ENCODE data around the gene CDC42BPB. TPM values are rescaled to one million over a fixed set of nuclear protein-coding genes. Genes with fewer than 3 reads are reported as not detected.

The CDC42BPB gene
- total RNA-seq, 1 donor from 2014 or later = 83.1 TPM

DNA sequence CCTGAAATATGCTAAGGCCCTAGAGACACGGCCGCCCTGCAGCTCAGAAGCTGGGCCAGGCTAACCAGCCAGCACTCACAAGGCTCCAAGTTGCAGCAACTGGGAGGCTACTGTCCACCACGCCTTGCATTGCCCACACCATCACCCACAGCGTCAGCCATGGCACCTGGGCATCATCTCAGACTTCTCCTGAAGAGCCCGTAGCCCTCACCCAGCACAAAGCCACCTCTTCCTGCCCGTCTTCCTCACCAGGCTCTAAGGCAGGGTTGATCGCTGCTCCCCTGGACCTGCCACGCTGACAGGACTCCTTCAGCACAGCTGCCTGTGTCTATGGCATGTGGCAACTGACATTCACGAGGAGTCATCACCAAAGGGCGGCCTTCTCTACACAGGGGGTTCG, 38.1 kb downstream of the CDC42BPB start:
- no peak for DNase-seq

DNA sequence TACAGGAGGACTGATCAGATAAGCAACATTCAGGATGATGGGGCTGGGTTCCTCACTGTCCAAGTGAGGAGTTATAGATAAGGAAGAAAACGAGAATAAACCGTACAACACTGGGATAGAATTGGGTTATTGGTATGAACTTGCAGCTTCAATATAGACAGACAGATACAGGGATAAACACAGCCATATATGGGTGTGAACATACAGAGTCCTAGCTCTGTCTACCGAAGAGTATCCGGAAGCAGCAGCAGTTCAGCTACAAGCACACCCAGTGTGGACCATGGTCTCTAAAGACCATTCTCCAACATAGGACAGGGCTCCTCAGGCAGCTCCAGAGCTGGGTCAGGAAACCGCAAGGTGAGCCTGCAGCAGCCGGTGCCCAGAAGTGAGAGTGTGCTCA, 40.8 kb downstream of the CDC42BPB start:
- DNase-seq = no peak

DNA sequence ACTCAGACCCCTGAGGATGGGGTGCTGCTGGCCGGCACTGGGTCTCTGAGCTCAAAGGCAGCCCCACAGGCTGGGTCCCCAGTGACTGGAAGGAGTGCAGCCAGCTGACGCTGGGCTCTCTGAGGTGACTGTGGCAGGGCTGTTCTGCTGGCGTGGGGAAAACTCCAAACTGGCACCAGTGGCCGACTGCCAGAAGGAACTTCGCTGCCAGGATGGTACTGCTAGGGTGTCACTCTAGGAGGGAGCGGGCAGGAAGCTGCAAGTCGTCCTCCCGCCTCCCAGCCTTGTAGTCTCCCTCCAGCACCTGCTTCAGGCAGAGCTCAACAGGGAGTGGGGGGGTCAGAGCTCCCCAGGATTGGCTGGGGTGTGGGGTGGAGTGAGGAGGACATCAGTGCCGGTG, 41.3 kb downstream of the CDC42BPB start:
- no peak for DNase-seq

DNA sequence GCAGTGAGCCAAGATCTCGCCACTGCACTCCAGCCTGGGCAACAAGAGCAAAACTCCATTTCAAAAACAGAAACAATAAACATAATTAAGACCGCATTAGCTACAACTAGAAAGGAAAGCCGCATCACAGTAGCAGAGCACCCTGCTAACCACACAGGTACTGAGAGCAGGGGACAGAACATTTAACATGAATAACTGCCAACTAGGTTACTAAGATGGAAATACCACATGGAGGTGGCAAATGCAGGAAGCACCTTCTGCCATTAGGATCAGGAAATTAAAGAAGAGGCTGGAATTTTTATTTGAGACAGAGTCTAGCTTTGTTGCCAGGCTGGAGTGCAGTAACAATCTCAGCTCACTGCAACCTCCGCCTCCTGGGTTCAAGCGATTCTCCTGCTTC, 41.9 kb downstream of the CDC42BPB start:
- DNase-seq = no peak

DNA sequence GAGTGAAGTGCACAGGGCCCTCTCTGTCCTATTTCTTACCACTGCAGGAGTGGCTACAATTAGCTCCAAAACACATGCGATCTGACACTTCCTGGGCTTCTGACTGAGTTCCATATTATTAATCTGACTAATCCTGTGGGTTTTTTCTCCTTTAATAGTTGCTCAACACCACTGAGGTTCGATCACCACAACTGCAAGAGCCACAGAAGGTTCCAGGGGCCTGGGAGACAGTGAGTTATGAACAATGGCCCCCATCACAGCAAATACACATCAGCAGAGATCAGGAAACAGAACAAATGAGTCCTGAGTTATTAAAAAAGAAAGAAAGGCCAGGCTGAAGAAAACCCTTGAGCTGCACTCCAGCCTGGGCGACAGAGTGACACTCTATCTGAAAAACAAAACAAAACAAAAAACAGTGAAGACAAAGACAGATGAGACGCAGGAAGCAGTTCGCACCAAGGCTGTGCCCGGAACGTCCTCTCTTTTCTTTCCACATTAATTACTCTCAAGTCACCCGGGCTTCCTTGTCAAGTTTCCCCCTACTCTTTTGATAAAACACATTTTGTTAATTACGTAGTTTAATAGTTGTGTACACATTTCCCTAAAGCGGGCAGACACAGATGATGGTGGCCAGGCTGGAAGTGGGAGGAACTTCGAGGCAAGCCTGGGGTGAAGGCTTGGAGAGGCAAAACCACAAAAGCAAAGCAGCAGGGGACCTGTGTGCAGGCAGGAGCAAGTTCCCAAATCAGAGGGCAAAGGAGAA, 42.7 kb downstream of the CDC42BPB start:
- DNase-seq = no peak

DNA sequence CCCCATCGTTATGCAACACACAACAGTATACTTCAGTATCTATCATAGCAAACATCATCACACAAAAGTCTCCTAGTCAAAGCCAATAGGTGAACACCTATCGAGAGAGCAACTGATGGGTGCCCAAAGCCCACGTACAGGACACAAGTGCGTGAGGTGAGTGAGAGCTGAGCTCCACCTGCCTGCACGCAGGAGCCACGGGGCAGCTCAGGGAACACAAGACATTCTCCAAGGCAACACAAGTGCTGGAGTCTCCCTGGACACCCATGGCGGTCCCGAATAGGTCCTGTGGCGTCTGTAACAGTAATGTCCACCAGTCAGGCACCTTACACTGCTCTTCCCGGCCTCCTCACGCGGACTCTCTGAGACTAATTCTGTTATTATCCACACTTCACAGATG, 44.3 kb downstream of the CDC42BPB start:
- DNase-seq = no peak

DNA sequence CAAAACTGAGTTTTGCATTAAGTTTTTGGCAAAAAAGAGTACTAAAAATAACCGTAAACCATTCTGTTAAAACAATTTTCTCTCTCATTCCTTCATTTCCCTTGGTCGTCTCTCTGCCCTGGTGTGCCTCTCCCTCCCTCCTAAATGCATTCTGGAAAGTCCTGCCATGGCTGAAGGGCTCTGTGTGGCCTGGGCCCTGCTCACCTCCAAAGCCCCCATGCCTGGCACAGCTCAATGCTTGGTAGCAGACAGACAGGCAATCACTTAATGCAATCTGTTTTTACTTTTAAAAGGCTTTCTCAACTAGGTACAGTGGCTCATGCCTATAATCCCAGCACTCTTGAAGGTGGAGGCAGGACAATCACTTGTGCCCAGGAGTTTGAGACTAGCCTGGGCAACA, 47.8 kb downstream of the CDC42BPB start:
- no peak for DNase-seq

DNA sequence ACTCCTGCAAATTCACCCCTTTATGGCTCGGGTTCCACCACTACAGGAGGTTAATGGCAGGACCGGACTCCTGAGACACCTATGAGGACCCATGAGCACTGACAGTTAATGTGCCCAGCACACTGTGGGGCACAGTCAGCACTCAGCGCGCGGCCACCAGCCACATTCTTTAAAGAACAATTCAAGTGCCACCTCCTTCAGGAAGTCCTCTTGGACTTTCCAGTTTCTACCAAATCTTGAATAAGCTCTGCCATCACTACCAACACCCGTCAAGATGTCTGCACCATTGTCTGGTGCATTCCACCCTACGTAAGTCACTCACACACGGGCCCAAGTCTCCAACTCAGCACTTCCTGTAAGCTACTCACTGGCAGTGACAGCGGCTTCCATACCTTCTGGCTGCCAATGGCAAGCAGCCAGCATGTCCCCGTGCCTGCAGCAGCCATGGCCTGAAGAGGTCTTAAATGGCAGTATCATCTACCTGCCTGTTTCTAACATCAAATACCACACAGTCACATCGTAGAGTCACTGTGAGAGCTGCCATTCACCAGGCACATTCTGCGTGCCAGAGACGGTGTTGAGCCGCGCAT, 48.5 kb downstream of the CDC42BPB start:
- no peak for DNase-seq

DNA sequence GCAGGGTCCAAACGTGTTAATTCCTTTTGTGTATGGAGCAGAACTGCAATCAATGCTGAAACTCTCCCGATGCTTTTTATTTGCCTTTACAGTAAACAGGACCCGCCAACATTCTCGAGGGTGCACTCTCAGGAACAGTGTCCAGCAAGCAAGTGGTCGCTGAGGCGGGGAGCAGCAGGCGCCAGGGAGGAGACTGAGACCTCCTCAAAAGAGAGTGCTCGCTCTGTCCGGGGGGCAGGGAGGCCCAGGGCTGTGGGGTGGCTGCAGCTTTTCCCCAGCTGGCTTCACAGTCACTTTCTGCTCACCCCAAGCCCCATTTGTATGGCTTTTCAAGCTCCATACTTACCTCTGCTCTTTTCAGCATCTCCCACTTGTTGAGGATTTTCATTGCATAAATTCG, 49.2 kb downstream of the CDC42BPB start:
- DNase-seq = no peak

DNA sequence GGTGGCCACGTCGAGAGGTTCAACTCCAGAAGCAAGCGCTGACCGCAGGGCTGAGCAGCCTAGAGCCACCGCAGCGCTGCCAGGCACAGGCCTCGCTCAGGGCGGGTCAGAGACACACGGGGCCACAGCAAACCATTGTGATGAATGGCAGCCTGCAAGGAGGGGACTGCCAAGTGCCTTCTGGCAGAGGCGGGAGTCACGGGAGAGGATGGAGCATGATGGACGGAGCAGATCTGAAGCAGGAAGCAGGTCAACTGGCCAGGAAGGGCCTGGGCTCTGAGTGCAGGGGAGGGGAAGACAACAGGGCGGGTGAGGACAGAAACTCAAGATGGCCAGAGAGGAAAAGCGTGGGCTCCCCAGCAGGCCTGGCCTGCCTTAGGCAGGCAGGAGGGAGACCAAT, 49.8 kb downstream of the CDC42BPB start:
- DNase-seq = no peak

DNA sequence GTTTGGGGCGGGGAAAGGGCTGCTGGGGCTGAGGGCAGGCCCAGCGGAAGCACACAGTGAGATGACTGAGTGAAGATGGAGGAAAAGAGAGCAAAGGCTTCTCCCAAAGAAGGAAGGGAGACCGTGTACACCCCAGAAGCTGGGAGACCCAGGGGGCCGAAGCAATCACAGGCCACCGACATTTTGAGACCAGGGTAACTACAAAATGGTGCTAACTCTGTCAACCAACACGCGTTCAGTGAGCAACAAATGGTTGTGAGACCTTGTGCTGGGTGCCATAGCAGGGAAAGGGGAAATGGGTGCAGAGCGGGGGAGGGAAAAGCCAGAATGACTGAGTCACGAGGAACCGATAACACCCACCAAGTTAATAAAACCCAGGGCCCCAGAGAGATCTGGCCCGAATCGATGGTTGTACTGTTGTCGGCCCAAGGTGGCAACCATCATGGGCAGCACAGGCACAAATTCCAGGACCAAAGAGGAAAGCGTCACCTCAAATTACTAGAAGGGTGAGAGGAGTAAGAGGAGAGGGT, 50.3 kb downstream of the CDC42BPB start:
- DNase-seq = no peak

DNA sequence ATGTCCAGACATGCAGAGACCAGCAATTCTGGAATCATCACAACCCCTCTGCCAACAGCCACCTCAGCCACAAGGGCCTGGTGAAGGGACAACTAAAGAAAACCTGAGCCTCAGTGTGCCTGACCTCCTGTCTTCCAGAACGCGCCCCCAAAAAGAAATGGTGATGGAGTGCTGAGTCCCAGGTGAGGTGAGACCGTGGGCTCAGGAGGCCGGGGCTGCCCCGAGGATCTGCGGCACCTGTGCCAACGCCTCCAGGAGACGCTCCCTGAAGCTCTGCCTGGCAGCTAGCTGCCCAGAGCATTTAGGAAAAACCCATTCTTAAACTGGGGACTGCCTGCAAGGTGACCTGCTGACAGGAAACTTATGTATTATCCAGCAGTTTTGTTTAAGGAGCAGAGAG, 51.2 kb downstream of the CDC42BPB start:
- no peak for DNase-seq

DNA sequence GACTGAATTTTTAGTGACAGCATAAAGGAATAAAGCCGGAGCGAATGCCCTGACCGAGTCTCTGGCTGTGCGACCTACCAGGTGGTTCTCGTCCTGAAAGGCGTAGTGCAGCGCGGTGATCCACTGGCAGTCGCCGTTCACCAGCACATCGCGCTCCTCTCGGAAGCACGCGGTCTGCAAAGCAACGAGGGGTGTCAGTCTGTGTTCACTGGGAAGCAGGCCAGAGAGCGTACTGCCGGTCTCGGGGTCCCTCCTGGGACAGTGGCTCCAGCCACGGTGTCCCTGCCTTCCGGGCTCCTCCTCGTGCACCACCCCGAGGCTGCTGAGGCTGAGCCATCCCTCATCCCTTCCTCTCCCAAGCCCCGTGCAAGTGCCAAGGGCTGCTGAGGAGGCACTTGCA, 53.5 kb downstream of the CDC42BPB start:
- no peak for DNase-seq

DNA sequence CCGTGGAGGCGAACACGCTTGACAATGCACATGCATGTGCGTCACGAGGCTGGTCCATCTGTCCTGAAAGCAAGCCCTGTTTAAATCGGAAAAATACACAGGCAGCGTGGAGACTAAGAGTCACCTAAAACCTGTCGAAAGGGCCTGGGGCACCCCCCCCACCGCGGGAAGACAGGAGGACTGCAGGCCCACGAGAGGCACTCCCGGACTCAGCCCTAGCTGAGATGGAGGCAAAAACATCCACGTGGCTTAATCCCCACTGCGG, 54.1 kb downstream of the CDC42BPB start:
- DNase-seq = no peak

DNA sequence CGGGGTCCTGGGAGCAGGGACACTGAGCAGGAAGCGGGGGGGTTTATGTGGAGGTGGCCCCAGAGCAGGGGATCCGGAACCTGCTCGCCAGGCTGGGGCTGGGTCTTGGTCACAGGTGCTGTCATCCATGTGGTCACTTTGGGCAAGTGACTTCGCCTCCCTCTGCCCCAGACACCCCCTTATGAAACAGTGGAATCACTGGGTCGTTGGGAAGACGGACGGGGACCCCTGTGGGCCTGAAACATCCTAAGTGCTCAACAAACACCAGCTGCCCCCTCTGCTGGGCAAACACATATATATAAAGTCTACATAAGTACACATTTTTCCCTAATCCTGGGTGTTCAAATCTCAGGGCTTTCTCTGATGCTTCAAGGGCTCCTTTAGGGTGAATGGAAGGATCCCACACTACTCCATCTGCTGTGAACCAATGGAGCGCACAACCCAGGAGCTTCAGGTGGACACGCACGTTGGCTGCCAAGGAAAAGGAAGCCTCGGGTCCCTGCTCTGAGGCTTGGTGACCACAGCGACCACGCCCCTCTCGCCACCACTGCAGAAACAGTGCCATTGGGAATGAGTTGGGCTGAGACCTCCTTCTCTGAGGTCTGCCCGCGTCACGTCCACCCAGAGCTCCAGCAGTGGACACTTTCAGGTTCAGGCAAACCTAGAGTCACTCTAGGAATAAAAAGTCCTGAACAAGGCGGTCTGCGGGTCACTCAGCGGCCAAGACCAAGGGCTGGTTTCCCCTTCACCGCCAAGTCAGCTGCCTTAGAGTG, 54.6 kb downstream of the CDC42BPB start:
- no peak for DNase-seq

DNA sequence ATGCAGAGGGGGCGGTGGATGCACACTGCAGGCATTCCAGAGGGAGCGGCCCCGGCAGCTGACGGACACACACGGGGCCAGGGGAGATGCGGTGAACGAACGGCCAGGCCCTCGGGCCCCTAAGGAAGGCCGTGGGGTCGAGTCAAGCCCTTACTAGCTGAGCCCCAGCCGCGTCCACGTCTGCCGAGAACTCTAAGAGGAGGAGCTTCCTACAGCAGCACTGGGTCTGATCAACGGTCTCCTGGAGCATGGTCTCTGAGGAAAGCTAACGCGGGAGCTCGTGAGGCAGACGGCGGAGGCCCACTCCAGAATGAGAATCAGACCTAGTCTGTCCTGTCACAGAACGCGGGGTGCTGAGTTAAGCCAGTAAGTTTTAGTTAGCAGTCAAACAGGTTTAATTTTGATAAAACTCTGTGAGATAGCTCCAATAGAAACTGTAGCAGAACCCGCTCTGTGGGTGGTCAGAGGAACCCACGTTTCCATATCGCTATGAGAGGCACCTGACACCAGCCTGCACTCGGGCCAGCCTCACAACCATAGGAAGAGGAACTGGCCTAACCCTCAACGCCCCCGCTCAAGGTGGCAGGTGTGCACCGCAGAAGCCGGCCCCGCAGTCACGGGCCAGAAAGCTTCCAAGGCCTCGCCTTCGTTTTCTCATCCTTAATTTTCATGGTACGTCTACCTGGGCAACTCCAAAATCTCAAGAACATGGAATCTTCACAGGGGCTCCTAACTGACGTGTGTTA, 55.5 kb downstream of the CDC42BPB start:
- no peak for DNase-seq

DNA sequence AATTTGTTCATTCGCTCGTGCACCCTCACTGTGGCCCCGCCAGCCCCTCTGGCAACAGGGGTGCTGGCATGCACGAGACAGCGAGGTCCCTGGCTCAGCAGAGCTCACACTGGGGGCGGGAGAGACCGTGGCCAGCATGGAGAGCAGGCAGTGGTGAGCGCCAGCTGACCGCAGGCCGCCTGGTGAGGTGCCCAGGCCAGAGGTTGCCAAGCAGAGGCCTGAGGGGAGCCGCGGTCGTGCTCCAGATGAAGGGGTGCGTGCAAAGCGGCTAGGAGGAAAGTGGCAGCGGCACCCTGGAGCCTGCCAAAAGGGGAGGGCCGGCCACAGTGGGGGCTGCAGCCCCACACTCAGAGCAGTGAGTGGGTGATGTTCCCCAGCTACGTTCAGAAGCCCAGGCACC, 56.1 kb downstream of the CDC42BPB start:
- DNase-seq = no peak

DNA sequence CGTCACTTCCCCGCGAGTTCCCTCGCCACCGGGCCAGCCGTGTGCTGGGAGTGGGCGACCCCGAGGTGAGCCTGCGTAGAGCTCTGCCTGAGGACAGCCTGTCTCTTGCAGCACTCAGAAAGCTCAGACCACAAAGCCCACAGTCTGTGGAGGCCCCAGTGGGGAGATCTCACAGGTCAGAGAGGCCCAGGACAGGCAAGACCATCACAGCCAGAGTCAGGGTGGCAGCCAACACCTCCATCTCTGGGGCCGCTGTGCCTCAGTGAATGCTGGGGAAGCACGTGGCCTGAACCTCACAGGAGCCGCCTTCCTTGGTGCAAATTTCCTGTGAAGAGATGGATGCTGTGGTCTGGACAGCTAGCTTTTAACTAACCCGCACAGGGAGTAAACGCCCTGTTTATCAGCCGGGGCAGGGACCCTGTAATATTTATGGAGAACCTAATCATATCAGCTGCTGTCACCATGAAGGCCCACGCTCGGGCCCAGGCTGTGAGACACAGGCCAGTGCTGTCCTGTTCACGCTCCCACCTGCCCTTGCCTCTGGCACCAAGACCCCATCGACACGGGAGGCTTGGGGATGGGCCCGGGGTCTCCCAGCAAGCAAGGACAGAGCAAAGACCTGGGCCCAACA, 56.9 kb downstream of the CDC42BPB start:
- no peak for DNase-seq

DNA sequence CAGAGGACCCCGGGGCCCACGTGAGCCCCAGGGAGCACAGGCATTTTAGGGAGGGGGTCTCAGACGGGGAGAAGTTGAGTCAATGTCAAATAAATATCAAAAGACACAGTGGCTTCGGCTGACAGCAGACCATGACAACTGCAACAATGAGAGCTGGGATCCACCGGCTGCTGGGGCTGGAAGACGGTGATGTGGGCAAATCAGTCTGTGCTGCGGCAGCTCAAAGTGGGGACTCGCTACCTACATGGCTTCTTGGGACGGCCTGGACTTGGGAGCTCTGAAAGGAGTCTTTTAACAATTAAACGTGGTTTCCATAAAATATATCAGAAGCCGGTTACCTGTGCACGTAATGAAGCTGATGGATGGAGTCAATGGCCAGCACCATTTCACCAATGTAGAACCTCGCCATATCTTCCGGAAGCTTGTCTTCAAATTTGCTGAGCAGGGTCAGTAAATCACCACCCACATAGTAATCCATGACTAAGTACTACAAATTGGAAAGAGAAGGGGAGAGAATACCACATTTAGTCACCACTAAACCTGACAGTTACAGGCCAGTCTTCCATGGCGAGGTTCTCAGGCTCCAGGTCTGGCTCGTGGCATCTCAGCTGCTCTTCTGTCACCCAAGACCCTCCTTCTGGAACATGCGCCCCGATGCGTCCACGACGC, 58.0 kb downstream of the CDC42BPB start:
- no peak for DNase-seq

DNA sequence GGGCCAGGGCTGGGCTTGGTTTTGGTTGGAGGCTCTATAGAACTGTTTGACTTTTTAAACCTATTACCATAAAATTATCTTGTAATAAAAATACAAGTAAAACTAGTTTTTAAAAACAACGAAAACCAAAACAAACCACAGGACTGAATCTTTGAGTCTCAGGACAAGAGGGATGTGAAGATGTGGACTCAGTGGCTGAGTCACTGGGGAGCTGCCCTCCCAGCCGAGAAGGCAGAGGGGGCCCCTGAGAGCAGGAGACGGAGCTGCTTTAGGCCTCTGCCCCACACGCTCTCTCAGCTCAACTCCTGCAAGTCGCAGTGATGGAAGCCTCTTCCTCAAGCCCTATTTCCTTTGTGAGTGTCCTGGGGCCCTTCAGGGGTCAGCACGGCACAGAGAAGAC, 59.0 kb downstream of the CDC42BPB start:
- no peak for DNase-seq

DNA sequence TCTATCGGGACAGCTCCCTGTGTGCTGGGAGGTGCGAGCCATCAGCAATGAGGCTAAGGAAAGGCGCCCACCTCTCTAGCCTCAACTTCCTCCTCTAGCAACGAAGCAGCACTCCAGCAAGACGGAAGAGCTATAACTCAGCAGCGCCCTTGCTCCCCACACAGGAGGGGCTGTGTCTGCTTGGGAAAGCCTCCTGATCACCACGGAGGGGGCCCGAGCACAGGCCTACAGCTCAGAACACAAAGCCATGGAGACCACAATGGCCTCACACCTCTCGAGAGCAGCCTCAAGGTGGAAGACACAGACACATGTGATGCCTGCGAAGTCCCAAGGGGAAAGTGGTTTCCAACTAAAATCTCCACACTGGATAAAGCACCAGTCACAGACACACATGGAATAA, 60.4 kb downstream of the CDC42BPB start:
- no peak for DNase-seq

DNA sequence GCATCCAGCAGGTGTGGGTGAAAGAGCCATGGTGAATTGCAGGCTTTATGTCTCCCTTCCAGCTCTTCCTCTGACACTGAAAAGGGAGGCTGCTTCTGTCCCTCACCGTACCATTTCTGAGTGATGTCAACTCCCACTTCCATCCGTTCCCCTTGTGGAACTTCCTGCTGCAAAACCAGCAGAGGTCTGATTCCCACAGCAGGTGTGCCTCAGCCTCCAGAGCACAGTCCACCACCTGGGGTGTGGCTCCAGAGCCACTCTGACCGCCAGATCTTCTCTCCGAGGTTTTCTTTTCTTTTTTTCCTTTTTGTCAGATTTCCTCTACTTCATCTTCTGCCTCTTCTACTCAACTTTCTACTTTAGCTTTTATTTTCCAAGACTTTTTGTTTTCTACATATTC, 62.7 kb downstream of the CDC42BPB start:
- no peak for DNase-seq
